ENCODE data around the gene CLCN4. TPM values are rescaled to one million over a fixed set of nuclear protein-coding genes. Genes with fewer than 3 reads are reported as not detected.

Gene CLCN4
- total RNA-seq, 4 donors from 2014 or later = 1.2 to 3.9 (median 2.3) TPM

DNA sequence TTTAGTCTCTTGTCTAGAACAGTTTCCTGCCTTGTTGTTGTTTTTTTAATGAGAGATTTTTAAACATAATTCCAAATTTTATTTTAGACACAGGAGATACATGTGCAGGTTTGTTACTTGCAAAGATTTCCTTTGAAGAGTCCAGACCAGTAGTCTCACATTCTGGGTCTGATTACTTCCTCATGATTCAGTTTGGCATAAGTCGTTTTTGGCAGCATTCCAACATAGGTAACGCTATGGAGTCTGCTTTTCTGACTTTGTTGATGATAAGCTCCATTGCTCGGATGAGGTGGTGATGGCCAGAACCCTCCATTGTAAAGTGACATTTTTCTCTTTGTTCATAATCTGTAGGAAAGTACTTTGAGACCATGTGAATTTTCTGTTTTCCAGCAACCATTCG lies 74.7 kb downstream of the CLCN4 start:
- DNase-seq (ENCODE audit: low spot score) (no peak), ATAC-seq (ENCODE audit: low FRiP score) (no peak)
- TF ChIP-seq, protein P1, sequence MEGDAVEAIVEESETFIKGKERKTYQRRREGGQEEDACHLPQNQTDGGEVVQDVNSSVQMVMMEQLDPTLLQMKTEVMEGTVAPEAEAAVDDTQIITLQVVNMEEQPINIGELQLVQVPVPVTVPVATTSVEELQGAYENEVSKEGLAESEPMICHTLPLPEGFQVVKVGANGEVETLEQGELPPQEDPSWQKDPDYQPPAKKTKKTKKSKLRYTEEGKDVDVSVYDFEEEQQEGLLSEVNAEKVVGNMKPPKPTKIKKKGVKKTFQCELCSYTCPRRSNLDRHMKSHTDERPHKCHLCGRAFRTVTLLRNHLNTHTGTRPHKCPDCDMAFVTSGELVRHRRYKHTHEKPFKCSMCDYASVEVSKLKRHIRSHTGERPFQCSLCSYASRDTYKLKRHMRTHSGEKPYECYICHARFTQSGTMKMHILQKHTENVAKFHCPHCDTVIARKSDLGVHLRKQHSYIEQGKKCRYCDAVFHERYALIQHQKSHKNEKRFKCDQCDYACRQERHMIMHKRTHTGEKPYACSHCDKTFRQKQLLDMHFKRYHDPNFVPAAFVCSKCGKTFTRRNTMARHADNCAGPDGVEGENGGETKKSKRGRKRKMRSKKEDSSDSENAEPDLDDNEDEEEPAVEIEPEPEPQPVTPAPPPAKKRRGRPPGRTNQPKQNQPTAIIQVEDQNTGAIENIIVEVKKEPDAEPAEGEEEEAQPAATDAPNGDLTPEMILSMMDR (IDR thresholded peaks at IDR 0.05) = no peak

DNA sequence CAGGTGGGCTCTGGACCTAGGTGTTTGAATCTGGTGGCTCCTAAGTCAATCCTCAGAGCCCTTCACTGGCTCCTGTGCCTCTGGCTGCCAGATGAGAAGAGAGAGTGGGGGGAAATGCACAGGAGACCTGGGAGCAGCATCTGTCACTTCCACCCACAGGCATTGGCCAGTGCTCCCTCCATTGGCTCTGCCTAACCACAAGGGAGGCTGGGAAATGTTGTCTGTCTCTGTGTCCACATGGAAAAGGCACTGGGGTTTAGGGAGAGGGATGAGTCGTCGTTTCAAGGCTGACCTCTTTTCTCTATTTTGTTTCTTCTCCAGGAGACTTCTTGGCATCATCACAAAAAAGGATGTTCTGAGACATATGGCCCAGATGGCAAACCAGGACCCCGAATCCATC lies 76.4 kb downstream of the CLCN4 start:
- DNase-seq (ENCODE audit: low spot score) (no peak), ATAC-seq (ENCODE audit: low FRiP score) (no peak)
- TF ChIP-seq, protein P1 (IDR thresholded peaks at IDR 0.05) = no peak

DNA sequence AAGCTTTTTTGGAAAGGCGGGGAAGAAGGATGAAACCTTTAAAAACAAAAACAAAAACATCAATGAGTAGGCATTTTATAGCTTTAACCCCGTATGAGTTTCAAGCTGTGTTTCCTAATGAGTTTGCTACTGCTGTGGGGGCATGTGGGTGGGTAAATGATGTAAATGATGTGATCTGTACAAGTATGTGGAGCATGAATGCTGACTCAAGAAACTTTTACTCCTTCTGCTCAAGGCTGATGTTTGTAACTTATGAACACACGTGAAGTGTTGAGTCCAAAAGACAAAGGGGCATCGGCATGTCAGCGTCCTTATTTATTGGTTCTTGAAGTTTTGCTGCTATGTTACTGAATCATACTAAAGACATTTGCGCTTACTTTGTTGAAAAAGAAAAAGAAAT lies 76.9 kb downstream of the CLCN4 start:
- DNase-seq (ENCODE audit: low spot score) (no peak), ATAC-seq (ENCODE audit: low FRiP score) (no peak)
- TF ChIP-seq, protein P1 (IDR thresholded peaks at IDR 0.05) = no peak

DNA sequence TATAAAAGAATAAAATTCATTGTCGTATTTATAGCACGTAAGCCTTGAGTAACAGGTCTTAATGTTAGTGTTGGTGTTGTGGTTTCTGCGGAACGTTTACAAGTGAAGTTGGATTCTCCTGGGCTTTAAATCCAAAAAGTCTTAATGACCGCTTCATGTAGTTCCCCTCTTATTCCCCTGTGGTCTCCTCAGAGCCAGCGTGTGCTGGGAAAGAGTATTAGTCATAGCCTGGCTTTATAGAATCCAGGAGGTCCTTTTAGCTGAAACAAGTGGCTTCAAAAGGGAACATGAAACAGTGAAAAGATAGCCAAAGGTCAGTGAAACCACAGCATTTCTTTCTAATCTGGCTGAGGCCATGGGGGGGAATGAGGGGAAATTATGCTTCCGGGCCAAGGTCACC lies 79.1 kb downstream of the CLCN4 start:
- DNase-seq (ENCODE audit: low spot score) (no peak), ATAC-seq (ENCODE audit: low FRiP score) (no peak)
- TF ChIP-seq, protein P1 (IDR thresholded peaks at IDR 0.05) = no peak

DNA sequence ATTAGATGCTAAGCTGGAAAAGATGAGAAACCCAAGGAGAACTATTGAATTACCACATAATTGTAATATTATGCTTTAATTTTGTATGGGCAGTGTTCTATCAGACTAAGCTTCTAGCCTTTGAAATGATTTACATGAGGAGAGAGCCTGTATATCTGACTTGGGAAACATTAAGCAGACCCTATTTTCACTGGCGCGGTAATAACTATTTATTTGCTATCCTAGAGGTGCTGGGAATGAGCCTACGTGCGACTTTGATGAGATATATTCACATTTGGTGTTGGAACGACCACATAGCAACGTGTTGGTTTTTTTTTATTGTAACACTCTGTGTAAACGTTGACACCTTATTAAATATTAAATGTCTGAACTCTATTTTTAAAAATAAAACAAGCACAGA lies 80.5 kb downstream of the CLCN4 start:
- ATAC-seq (ENCODE audit: low FRiP score) = no peak
- TF ChIP-seq, protein P1 (IDR thresholded peaks at IDR 0.05) = no peak
- DNase-seq (ENCODE audit: low spot score) = no peak

DNA sequence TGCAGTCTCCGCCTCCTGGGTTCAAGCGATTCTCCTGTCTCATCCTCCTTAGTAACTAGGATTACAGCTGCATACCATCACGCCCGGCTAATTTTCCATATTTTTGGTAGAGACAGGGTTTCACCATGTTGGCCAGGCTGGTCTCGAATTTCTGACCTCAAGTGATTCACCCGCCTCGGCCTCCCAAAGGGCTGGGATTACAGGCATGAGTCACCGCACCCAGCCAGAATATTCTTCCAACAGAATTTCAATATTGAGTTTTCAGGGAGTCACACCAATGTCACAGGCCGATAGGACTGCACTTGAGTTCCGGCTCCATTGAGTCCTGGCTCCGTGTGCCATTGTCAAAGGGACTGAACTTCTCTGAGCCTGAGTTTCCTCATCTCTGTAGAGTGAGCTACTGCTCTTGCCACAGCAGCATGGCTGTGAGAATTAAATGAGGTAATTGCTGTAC lies 82.9 kb downstream of the CLCN4 start:
- TF ChIP-seq, protein P1 (IDR thresholded peaks at IDR 0.05) = no peak
- ATAC-seq (ENCODE audit: low FRiP score) (peak; percentile 32), DNase-seq (ENCODE audit: low spot score) (no peak)

DNA sequence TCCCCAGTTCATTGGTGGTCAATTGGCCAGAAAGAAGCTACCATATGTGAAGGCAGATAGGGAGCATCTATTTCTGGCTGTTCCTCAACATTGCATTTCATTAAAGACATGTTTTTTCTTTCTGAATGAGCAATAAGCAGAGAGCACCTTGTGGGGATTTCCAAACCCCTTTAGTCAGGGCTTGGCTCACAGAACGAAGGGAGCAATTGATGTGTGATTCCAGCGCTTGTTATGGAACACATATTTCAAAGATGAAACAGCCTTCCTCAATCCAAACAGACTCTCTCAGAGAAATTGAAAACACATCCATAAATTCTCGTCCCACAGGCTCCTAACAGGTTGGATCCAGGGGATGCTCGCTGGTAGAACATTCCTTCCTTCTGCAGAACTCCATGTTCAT lies 84.1 kb downstream of the CLCN4 start:
- TF ChIP-seq, protein P1 (IDR thresholded peaks at IDR 0.05) = no peak
- DNase-seq (ENCODE audit: low spot score) (no peak), ATAC-seq (ENCODE audit: low FRiP score) (no peak)

All from omental fat pad (tissue), 4 donors.